Activated T-cell treated with anti-CD3 and anti-CD28 coated beads, Interleukin-2, amount 50 U/mL, for 24 hours (primary cell): ENCODE results near the gene MYOD1.

Experiments
- DNase-seq: peaks from one replicate; pipeline ENCODE4 v3.0.0-alpha.2; 2020
- H3K27ac Mint-ChIP-seq: 2 replicates; pipeline ENCODE4 v1.8.0; 2020; ENCODE audit warnings: mild to moderate bottlenecking, mixed read lengths
- H3K27me3 Mint-ChIP-seq: 2 replicates; pipeline ENCODE4 v1.8.0; 2020; ENCODE audit warnings: mixed read lengths
- H3K36me3 Mint-ChIP-seq: 2 replicates; pipeline ENCODE4 v1.8.0; 2020; ENCODE audit warnings: low read depth, mixed read lengths
- H3K4me1 Mint-ChIP-seq: 2 replicates; pipeline ENCODE4 v1.8.0; 2020; ENCODE audit warnings: low read depth, mixed read lengths
- H3K4me3 Mint-ChIP-seq: 2 replicates; pipeline ENCODE4 v1.8.0; 2020; ENCODE audit warnings: mild to moderate bottlenecking, moderate library complexity, mixed read lengths
- H3K9me3 Mint-ChIP-seq: 2 replicates; pipeline ENCODE4 v1.8.0; 2020; ENCODE audit warnings: mixed read lengths

Gene MYOD1

DNA sequence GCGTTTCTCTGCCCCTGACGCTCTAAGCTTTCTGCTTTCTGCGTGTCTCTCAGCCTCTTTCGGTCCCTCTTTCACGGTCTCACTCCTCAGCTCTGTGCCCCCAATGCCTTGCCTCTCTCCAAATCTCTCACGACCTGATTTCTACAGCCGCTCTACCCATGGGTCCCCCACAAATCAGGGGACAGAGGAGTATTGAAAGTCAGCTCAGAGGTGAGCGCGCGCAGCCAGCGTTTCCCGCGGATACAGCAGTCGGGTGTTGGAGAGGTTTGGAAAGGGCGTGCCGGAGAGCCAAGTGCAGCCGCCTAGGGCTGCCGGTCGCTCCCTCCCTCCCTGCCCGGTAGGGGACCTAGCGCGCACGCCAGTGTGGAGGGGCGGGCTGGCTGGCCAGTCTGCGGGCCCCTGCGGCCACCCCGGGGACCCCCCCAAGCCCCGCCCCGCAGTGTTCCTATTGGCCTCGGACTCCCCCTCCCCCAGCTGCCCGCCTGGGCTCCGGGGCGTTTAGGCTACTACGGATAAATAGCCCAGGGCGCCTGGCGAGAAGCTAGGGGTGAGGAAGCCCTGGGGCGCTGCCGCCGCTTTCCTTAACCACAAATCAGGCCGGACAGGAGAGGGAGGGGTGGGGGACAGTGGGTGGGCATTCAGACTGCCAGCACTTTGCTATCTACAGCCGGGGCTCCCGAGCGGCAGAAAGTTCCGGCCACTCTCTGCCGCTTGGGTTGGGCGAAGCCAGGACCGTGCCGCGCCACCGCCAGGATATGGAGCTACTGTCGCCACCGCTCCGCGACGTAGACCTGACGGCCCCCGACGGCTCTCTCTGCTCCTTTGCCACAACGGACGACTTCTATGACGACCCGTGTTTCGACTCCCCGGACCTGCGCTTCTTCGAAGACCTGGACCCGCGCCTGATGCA lies at the start of gene MYOD1:
Gene MYOD1 (plus strand): TSS at position 544 of the 910 bp plus-strand sequence. CDS start 212 bp downstream, at position 756.
- Mint-ChIP-seq H3K27ac (no peak within 1 kb of the TSS), H3K9me3 (no peaks in the 10 kb centered on the region), H3K36me3 (no peaks in the 10 kb centered on the region), H3K4me3 (no peak within 1 kb of the TSS), H3K27me3 (peaks cover 55% of the 10 kb centered on the region), H3K4me1 (peaks cover 1% of the 10 kb centered on the region)
- peak; percentile 29 for DNase-seq

- no peaks in the 10 kb centered on the region for H3K36me3 Mint-ChIP-seq
- H3K27ac Mint-ChIP-seq: no peak overlapping the region
- no peak overlapping the region for H3K4me3 Mint-ChIP-seq
- peaks cover 28% of the 10 kb centered on the region for H3K27me3 Mint-ChIP-seq
- H3K9me3 Mint-ChIP-seq: peaks cover 22% of the 10 kb centered on the region
- H3K4me1 Mint-ChIP-seq: no peaks in the 10 kb centered on the region
- DNase-seq: no peak
Measured at GRCh38 chr11:17672469-17672868, 46.9 kb upstream of the MYOD1 start.

- Mint-ChIP-seq H3K4me1 (no peaks in the 10 kb centered on the region), H3K27ac (no peak overlapping the region), H3K4me3 (no peak overlapping the region), H3K36me3 (no peaks in the 10 kb centered on the region), H3K27me3 (peaks cover 30% of the 10 kb centered on the region), H3K9me3 (peaks cover 22% of the 10 kb centered on the region)
- DNase-seq: no peak
Measured at GRCh38 chr11:17673951-17674350, 45.4 kb upstream of the MYOD1 start.

DNA sequence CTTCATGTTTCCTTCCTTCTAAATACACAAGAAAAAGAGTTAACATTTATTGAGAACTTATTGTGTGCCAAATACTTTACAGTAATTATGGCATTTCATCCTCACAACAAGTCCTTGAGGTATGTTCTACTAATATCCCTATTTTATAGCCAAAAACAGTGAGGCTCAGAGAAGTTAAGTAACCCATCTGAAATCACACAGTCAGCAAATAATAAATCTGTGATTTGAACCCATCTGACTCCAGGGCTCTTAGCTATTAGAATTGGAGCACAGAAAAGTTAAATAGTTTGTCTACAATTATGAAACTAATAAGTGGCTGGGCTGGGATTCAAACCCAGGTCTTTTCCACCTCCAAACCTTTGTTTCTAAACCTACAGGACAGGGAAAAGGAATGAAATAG lies 36.5 kb upstream of the MYOD1 start:
- H3K9me3 Mint-ChIP-seq: no peaks in the 10 kb centered on the region
- peaks cover 22% of the 10 kb centered on the region for H3K27me3 Mint-ChIP-seq
- no peaks in the 10 kb centered on the region for H3K4me1 Mint-ChIP-seq
- no peak overlapping the region for H3K27ac Mint-ChIP-seq
- H3K36me3 Mint-ChIP-seq: no peaks in the 10 kb centered on the region
- DNase-seq: no peak
- no peak overlapping the region for H3K4me3 Mint-ChIP-seq

- H3K36me3 Mint-ChIP-seq: no peaks in the 10 kb centered on the region
- no peaks in the 10 kb centered on the region for H3K9me3 Mint-ChIP-seq
- H3K4me3 Mint-ChIP-seq: no peak overlapping the region
- H3K27ac Mint-ChIP-seq: no peak overlapping the region
- H3K4me1 Mint-ChIP-seq: no peaks in the 10 kb centered on the region
- no peak for DNase-seq
- H3K27me3 Mint-ChIP-seq: peaks cover 22% of the 10 kb centered on the region
Measured at GRCh38 chr11:17683377-17684161, 35.8 kb upstream of the MYOD1 start.

GRCh38 chr11:17684550-17684949 lies 34.8 kb upstream of the MYOD1 start:
- no peak for DNase-seq
- H3K27ac Mint-ChIP-seq: no peak overlapping the region
- H3K4me1 Mint-ChIP-seq: no peaks in the 10 kb centered on the region
- H3K36me3 Mint-ChIP-seq: no peaks in the 10 kb centered on the region
- no peak overlapping the region for H3K4me3 Mint-ChIP-seq
- no peaks in the 10 kb centered on the region for H3K9me3 Mint-ChIP-seq
- H3K27me3 Mint-ChIP-seq: peaks cover 17% of the 10 kb centered on the region

- H3K36me3 Mint-ChIP-seq: no peaks in the 10 kb centered on the region
- no peaks in the 10 kb centered on the region for H3K9me3 Mint-ChIP-seq
- H3K27ac Mint-ChIP-seq: no peak overlapping the region
- no peak for DNase-seq
- H3K27me3 Mint-ChIP-seq: peaks cover 22% of the 10 kb centered on the region
- no peak overlapping the region for H3K4me3 Mint-ChIP-seq
- no peaks in the 10 kb centered on the region for H3K4me1 Mint-ChIP-seq
Measured at GRCh38 chr11:17686231-17686980, 33.0 kb upstream of the MYOD1 start.

GRCh38 chr11:17687946-17688670 lies 31.3 kb upstream of the MYOD1 start:
- Mint-ChIP-seq H3K27me3 (peaks cover 31% of the 10 kb centered on the region), H3K4me1 (no peaks in the 10 kb centered on the region), H3K9me3 (no peaks in the 10 kb centered on the region), H3K36me3 (no peaks in the 10 kb centered on the region), H3K27ac (no peak overlapping the region), H3K4me3 (no peak overlapping the region)
- DNase-seq: no peak

- Mint-ChIP-seq H3K4me3 (no peak overlapping the region), H3K4me1 (no peaks in the 10 kb centered on the region), H3K27ac (no peak overlapping the region), H3K36me3 (no peaks in the 10 kb centered on the region), H3K9me3 (no peaks in the 10 kb centered on the region), H3K27me3 (peaks cover 51% of the 10 kb centered on the region)
- DNase-seq: no peak
Measured at GRCh38 chr11:17691550-17691949, 27.8 kb upstream of the MYOD1 start.

DNA sequence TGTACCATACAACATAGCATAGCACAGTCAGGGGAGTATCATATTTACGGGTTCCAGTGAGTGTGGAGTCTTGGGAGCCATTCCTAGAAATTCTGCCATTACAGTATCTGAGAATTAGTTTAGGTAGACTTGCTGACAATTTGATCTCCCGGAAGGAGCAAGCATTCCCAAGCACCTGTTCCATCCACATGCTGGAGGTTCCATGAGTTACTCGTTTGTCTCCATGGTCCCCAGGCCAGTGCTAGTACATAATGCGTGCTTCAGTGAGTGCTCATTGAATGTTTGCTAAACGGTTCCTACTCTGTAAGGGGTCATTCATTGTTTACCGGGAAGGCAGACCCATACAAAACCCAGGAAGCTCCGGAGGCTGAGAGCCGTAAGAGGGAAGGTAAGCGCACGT lies 27.4 kb upstream of the MYOD1 start:
- Mint-ChIP-seq H3K4me1 (no peaks in the 10 kb centered on the region), H3K4me3 (no peak overlapping the region), H3K9me3 (no peaks in the 10 kb centered on the region), H3K27me3 (peaks cover 52% of the 10 kb centered on the region), H3K27ac (no peak overlapping the region), H3K36me3 (no peaks in the 10 kb centered on the region)
- DNase-seq: no peak

DNA sequence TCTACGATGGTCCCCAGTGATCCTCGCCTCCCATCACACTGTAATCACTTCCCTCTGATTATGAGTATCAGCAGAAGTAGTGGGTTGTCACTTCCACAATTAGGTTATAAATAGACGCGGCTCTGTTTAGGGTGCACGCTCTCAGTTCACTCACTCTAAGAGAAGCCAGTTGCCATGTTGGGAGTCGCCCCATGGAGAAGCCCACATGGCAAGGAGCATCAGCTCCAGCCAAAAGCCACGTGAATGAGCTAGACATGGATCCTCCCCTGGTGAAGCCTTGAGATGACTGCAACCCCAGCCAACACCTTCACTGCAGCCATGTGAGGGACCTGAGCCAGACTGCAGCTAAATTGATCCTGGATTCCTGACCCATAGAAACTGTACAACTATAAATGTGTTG lies 26.4 kb upstream of the MYOD1 start:
- Mint-ChIP-seq H3K9me3 (no peaks in the 10 kb centered on the region), H3K4me1 (no peaks in the 10 kb centered on the region), H3K27ac (no peak overlapping the region), H3K36me3 (no peaks in the 10 kb centered on the region), H3K4me3 (no peak overlapping the region), H3K27me3 (peaks cover 60% of the 10 kb centered on the region)
- DNase-seq: no peak

GRCh38 chr11:17693531-17693930 lies 25.8 kb upstream of the MYOD1 start:
- Mint-ChIP-seq H3K27ac (no peak overlapping the region), H3K27me3 (peaks cover 64% of the 10 kb centered on the region), H3K9me3 (no peaks in the 10 kb centered on the region), H3K4me1 (no peaks in the 10 kb centered on the region), H3K4me3 (no peak overlapping the region), H3K36me3 (no peaks in the 10 kb centered on the region)
- DNase-seq: no peak

GRCh38 chr11:17694494-17695110 lies 24.8 kb upstream of the MYOD1 start:
- no peaks in the 10 kb centered on the region for H3K36me3 Mint-ChIP-seq
- peaks cover 64% of the 10 kb centered on the region for H3K27me3 Mint-ChIP-seq
- H3K9me3 Mint-ChIP-seq: no peaks in the 10 kb centered on the region
- no peak overlapping the region for H3K27ac Mint-ChIP-seq
- H3K4me3 Mint-ChIP-seq: no peak overlapping the region
- H3K4me1 Mint-ChIP-seq: no peaks in the 10 kb centered on the region
- DNase-seq: no peak
